Activated naive CD4-positive, alpha-beta T cell treated with anti-CD3 and anti-CD28 coated beads for 36 hours (primary cell): ENCODE data around the gene ADAMTSL1. TPM values are rescaled to one million over a fixed set of nuclear protein-coding genes. Genes with fewer than 3 reads are reported as not detected.

Experiments
- CTCF ChIA-PET: fragments of 350-600 bp; sonication (Branson Sonifier 250); formaldehyde crosslinking; loops from one replicate; lab custom pipeline; 2021; ENCODE audit warnings: antibody characterized with exemption; lab: Charles Lee
- DNase-seq: peaks from one replicate; pipeline ENCODE4 v3.0.0-alpha.2; 2020
- H3K27ac Mint-ChIP-seq: one replicate; pipeline ENCODE4 v1.8.0; 2021; ENCODE audit warnings: mild to moderate bottlenecking, mixed read lengths
- H3K27me3 Mint-ChIP-seq: one replicate; pipeline ENCODE4 v1.8.0; 2021; ENCODE audit warnings: low read depth, mixed read lengths
- H3K36me3 Mint-ChIP-seq: one replicate; pipeline ENCODE4 v1.8.0; 2021; ENCODE audit warnings: low read depth, mixed read lengths
- H3K4me1 Mint-ChIP-seq: one replicate; pipeline ENCODE4 v1.8.0; 2021; ENCODE audit warnings: low read depth, mixed read lengths
- H3K4me3 Mint-ChIP-seq: one replicate; pipeline ENCODE4 v1.8.0; 2021; ENCODE audit warnings: mild to moderate bottlenecking, moderate library complexity, mixed read lengths
- H3K9me3 Mint-ChIP-seq: one replicate; pipeline ENCODE4 v1.8.0; 2021; ENCODE audit warnings: mixed read lengths
- intact Hi-C: fragments of 100-400 bp; cut with micrococcal nuclease; formaldehyde crosslinking; loops from one replicate; pipeline ENCODE4 v1.15.1; 2023
- microRNA-seq: library from miRNA; unstranded; fragments of <30 nt; microRNA quantifications from one replicate; pipeline ENCODE4 v1.2.0, GENCODE V29; 2022; ENCODE audit warnings: borderline microRNAs expressed, borderline replicate concordance
- total RNA-seq, 2 experiments: library from RNA; stranded (reverse); gene quantifications; one replicate each; pipeline ENCODE4 v1.2.3, GENCODE V29; 2021

ADAMTSL1 gene
- total RNA-seq, 2 experiments from 2014 or later = not detected

DNA sequence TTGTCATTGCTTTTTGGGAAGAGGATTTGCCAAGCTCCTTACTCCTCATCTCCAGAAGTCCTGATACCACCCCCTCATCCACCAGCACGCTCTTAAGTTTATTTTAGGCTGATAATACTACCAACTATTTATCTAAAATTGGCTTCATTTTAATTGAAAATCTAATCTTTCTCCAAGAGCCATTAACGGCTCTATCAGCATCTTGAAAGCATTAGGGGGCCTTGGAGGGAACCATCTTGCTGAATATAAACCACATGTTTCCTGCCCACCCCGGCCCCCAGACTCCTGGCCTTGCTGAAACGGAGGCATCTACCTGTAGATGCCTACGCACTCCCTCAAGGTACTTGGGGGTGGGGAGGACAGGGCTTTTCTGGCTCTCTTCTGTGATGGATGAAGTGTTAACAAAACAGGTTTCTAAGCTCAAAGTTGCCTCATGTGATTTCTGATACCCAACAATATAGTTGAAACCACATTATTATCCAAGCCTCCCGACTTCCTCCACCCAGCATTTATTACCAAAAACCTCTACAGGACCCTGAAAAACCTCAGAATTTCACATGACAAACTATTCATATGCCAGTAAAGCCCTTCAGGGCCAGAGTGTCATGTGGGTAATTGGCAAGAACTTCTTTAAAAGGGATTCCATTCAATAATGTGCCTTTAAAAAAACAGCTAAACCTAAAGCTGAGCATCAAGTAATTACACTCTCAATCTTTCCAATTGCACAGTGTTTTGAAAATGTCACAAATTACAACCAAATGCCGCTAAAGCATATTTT is 462.3 kb downstream of the ADAMTSL1 start:
- Mint-ChIP-seq H3K4me3 (no peak overlapping the region), H3K9me3 (no peaks in the 10 kb centered on the region), H3K4me1 (no peaks in the 10 kb centered on the region), H3K36me3 (no peaks in the 10 kb centered on the region), H3K27ac (no peak overlapping the region), H3K27me3 (no peaks in the 10 kb centered on the region)
- CTCF ChIA-PET = no interaction called here
- DNase-seq = no peak
- intact Hi-C loops = no loop called here

DNA sequence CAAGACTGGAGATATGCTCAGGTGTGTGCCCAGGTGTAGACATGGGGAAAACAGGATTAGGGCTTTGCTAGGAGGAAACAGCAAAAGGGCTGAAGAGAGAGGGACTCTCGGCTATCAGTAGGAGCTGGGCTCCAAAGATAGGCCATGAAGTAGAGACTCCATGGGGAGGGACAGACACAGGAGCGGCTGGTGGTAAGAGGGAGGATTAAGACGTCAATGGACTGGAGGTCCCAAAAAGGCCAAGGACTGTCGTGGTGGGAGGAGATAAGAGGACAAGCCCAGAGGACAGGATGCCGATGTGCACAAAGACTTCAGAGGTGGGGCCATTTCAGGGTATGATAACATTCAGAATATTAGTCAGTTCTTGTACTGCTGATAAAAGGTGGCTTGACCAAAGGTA is 466.0 kb downstream of the ADAMTSL1 start:
- H3K36me3 Mint-ChIP-seq = no peaks in the 10 kb centered on the region
- CTCF ChIA-PET = no interaction called here
- DNase-seq = no peak
- intact Hi-C loops = no loop called here
- H3K9me3 Mint-ChIP-seq = no peaks in the 10 kb centered on the region
- no peaks in the 10 kb centered on the region for H3K27me3 Mint-ChIP-seq
- no peaks in the 10 kb centered on the region for H3K4me1 Mint-ChIP-seq
- H3K4me3 Mint-ChIP-seq = no peak overlapping the region
- H3K27ac Mint-ChIP-seq = no peak overlapping the region

DNA sequence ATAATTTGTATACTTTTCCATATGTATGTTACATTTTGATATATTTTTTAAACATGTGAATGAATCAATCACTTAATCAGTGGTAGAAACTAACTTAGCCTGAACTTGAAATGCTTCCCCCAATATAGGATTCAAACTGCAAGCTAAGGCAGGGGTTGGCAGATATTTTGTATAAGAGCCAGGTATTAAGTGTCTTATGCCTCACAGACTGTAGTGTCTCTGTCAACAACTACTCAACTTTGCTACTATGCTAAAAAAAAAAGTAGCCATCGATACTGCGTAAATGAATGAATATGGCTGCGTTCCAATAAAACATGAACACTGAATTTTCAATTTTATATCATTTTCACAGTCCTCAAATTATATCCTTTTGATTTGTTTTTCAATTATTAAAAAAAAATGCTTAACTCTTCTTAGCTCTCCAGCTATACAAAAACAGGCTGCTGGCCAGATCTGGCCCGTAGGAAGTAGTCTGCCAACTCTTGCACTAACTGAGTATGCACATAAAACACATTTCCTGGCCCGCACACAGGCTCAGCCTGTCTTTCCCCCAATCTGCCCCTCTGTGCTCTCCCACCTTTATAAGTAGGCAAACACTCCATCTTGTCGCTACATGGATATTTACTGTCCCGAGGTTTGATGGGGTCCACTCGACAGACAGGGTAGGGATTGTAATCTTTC is 467.2 kb downstream of the ADAMTSL1 start:
- Mint-ChIP-seq H3K36me3 (no peaks in the 10 kb centered on the region), H3K4me1 (no peaks in the 10 kb centered on the region)

DNA sequence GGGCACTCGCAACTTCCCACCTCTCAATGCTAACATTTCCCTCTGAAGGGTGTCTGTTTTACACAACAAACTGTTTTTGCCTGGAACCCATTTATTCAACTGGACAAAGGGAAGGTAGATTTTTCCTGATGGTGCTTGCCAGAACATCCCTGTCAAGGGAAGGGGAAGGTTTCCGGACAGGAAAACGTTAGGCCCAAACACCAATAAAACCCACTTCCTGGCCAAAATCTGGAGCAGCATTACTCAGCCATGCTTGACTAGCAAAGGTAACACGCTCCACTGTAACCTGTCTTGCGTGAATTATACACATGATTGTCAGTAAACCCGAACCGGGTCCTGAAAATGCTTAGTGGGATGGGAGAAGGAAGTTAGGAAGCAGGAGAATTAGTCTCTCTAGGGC is 468.8 kb downstream of the ADAMTSL1 start:
- Mint-ChIP-seq H3K4me1 (no peaks in the 10 kb centered on the region), H3K27ac (no peak overlapping the region), H3K27me3 (no peaks in the 10 kb centered on the region), H3K4me3 (no peak overlapping the region), H3K9me3 (no peaks in the 10 kb centered on the region), H3K36me3 (no peaks in the 10 kb centered on the region)
- no peak for DNase-seq
- CTCF ChIA-PET = no interaction called here
- intact Hi-C loops = no loop called here

More for the DNA sequence above, 467.2 kb downstream of the ADAMTSL1 start:
- intact Hi-C loops = no loop called here
- CTCF ChIA-PET = interaction anchor here (0.6 kb wide), 1 partner anchor 176 kb away, joined by 3 read pairs; no protein-coding TSS in a partner anchor
- no peaks in the 10 kb centered on the region for H3K9me3 Mint-ChIP-seq
- H3K27me3 Mint-ChIP-seq = no peaks in the 10 kb centered on the region
- no peak overlapping the region for H3K27ac Mint-ChIP-seq
- DNase-seq = no peak
- no peak overlapping the region for H3K4me3 Mint-ChIP-seq

DNA sequence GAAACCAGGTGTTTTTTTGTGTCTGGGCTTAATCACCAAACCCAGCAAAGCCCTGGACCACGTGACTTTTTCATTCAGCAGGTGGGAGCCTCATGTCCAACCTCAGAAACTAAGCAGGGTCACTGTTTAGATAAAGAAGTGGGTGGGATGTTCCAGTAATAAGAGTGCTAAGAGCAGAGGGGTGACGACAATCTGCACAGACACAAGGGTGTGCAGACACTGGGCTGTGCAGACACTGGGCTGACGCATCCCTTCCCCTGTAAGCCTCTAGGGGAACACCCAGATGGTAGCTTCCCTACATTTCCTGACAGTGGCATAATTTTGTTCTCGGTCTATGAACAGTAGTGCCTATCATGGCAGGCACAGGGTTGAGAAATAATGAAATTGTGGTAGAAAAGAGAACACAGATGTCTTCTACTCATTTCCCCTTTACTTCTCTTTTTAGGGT is 474.0 kb downstream of the ADAMTSL1 start:
- H3K27ac Mint-ChIP-seq = no peak overlapping the region
- no peaks in the 10 kb centered on the region for H3K9me3 Mint-ChIP-seq
- H3K36me3 Mint-ChIP-seq = no peaks in the 10 kb centered on the region
- intact Hi-C loops = no loop called here
- DNase-seq = no peak
- no peaks in the 10 kb centered on the region for H3K4me1 Mint-ChIP-seq
- no peak overlapping the region for H3K4me3 Mint-ChIP-seq
- CTCF ChIA-PET = no interaction called here
- no peaks in the 10 kb centered on the region for H3K27me3 Mint-ChIP-seq

DNA sequence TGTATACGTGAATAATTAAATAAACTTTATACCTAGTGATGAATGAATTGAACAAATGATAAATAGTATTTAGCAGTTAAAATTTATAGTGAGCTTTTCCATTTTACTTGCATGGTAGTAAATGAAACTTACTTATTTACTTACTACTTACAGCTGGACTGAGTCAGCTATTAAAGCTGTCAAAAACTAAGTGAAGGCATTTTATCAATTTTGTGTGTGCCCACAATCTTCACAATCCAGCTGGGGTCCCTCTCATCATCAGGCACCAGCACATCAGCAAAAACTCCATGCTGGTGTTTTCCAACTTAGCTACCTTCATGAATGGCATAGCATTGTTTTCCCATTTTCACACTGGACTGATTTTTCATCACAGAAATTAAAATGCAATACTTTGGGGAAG is 478.0 kb downstream of the ADAMTSL1 start:
- Mint-ChIP-seq H3K4me1 (no peaks in the 10 kb centered on the region), H3K27ac (no peak overlapping the region), H3K27me3 (peaks cover 2% of the 10 kb centered on the region), H3K36me3 (no peaks in the 10 kb centered on the region), H3K9me3 (no peaks in the 10 kb centered on the region), H3K4me3 (no peak overlapping the region)
- CTCF ChIA-PET = no interaction called here
- intact Hi-C loops = no loop called here
- no peak for DNase-seq

DNA sequence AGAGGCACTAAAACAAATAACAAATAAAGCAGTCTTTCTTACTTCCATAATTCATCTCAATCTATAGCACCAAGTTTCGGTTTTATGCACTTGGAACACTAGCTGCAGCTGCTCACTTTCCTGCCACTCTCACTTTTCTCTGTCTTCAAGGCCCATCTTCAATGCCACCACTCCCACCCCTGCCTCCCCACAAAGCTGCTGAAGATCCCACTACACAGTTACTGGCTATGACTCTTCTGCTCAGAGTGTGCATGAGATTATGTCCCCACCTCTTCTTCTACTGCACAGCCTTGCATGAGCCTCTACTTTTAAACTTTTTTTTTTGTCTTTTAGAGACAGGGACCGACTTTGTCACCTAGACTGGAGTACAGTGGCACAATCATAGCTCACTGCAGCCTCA is 481.7 kb downstream of the ADAMTSL1 start:
- no peaks in the 10 kb centered on the region for H3K9me3 Mint-ChIP-seq
- CTCF ChIA-PET = interaction anchor here (0.6 kb wide), 1 partner anchor 220 kb away, joined by 4 read pairs; no protein-coding TSS in a partner anchor
- H3K27ac Mint-ChIP-seq = no peak overlapping the region
- peaks cover 2% of the 10 kb centered on the region for H3K27me3 Mint-ChIP-seq
- DNase-seq = no peak
- intact Hi-C loops = no loop called here
- no peaks in the 10 kb centered on the region for H3K4me1 Mint-ChIP-seq
- H3K36me3 Mint-ChIP-seq = no peaks in the 10 kb centered on the region
- H3K4me3 Mint-ChIP-seq = no peak overlapping the region

Small RNA genes lying within 50 kb of the gene (microRNA-seq; reads per million reads assigned to microRNA genes)
- gene MIR3152 = not detected
